Activated CD8-positive, alpha-beta memory T cell treated with anti-CD3 and anti-CD28 coated beads, Interleukin-2, amount 50 U/mL, for 1 hour (primary cell): ENCODE data around the gene HTR1D.

Experiments
- DNase-seq: peaks from one replicate; pipeline ENCODE4 v3.0.0-alpha.2; 2020; ENCODE audit errors: extremely low read depth

HTR1D gene

DNA sequence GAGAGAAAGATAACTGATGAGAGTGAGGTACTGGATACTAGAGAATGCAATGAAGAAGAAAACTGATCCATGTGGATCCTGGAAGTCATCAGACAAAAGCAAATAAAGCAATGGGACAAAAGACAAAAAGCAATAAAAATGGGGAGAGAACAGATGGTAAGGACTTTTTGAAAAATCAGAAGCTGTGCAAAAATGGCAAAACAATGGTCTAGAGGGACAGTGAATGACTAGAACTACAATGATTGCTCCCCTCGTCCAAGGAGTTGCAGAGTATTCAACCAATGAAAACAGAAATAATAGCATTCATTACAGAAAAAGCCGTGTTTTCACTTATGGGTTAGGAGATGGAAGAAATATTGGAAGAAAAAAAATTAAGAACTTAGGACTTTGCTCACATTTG is 67.2 kb downstream of the HTR1D start:
- DNase-seq: no peak

DNA sequence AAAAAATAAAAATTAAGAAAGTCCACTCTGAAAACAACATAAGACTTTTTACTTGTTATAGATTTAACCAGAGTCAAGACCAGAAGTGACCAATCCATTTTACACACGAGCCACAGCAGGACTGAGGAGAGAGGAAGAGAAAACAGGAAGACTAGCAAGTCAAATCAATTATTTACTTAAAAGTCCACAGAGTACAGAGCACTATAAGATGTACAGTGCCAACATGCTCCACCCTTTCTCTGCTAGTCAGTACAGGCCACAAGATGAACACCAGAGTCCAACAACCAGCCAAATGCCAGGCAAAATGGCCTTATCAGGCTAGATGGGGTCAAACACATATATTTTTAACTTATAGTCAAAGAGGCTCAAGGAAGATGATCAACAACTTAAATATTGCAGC is 68.2 kb downstream of the HTR1D start:
- DNase-seq: no peak

DNA sequence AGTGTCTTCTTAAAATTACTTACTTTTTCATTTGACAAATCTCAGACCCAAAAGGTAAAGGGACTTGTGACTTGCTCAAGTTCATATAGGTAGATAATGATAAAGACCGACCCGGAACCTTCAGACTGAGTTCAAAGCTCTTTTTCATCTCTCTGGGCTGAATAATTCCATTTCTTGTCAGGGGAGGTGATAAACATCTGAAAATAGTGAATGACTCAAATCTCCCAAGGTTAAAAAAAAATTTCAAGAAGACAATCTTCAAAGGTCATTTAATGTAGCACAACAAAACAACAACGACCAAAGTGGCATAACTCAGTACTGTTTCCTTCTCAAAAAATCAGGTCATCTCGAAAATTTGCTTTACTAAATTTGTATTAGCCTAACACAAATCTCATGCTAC is 69.2 kb downstream of the HTR1D start:
- no peak for DNase-seq
